NCI-H82 treated with DMSO at 0.1 percent for 48 hours (cell line): ENCODE measurements around the gene NECTIN1.

Experiments
- DNase-seq: peaks from one replicate; lab custom pipeline; 2025; ENCODE audit not compliant: unreplicated experiment; lab: John Stamatoyannopoulos, UW

Gene NECTIN1

GRCh38 chr11:119696378-119697222 lies 32.4 kb downstream of the NECTIN1 start:
- no peak for DNase-seq

DNA sequence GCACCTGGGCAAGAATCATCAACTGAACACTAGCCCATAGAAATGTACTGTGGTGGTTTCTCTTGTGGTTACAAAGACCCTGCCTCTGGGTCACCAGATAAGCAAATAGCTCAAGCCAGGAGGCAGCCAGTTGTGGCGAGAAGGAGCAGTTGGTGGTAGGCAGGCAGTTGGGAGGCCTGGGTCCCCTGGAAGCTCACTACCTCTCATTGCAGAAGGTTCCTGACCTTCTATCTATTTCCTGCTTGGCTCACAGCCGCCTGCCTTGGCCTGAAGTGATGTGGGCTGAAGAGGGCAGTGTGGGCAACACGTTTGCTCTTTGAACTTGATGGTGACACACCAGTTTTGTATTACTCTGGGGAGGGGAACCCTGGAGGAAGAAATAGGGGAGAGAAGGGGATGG lies 34.7 kb downstream of the NECTIN1 start:
- no peak for DNase-seq

GRCh38 chr11:119693253-119693815 lies 35.7 kb downstream of the NECTIN1 start:
- DNase-seq, result no peak

GRCh38 chr11:119692540-119692820 lies 36.5 kb downstream of the NECTIN1 start:
- DNase-seq, result no peak

DNA sequence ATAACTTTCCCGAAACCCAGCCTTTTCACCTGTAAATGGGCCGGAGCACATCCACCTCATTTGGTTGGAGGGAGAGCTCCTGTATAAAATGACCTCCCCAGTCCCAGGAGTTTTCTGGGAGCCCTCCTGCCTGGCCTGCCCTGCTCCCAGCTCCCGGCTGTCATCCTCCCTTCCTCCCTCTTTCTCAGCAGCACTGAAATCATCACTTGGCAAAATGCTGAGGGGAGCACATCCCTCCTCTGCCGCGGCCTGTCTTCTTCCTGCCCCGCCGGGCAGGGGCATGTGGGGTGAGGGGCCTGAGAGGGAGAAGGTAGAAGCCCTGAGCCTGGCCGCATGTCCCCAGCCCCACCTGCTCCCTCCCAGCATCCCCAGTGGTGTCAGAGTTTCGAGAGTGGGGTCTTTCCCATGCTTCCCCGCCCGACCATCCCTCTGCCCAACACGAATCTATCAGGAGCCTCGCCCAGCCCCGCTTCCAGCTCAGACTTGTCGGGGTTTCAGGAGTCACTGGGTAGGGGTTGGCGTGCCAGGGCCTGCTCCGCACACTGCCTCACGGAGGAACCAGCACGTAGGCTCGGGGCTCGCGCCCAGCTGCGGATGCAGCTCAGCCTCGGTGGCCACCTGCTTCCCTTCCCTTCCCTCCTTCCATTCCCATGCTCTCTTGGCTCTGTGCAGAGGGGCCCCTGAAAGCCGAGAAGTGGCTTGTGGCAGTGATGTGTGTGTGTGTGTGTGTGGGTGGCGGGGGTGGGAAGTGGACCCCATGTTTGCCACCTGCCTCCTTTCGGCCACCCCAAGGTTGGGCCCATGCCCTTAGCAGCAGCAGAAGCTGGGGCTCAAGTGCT lies 37.1 kb downstream of the NECTIN1 start:
- DNase-seq, result no peak

DNA sequence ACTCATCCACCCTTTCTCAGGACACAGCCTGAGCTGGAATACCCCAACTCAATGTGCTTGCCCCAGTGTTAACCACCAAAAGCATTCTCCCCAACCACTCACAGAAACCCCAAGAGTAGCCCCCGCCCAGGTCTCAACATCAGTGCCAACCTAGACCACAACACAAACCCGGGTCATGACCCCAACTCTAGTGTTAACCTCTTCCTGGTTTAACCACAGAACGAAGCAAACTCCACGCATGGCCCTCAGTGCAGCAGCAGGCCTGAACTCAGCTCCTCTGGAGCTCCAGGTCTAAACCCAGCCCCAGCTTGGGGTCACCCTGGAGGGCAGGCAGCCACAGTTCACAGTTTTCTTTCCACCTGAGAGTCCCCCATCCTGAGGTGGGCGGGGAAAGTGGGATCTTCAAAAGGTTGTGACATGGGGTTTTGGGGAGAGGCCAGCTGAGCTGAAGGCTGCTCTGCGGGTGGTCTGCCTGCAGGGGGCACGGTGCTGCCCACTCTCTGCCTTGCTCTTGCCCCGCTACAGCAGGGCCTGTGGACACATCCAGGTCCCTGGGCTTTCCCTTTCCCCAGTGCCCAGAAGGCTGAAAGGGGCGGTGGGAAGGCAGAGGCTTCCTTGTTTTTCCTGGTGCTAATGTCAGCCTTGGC lies 37.9 kb downstream of the NECTIN1 start:
- no peak for DNase-seq

GRCh38 chr11:119689302-119689701 lies 39.7 kb downstream of the NECTIN1 start:
- DNase-seq, result no peak

DNA sequence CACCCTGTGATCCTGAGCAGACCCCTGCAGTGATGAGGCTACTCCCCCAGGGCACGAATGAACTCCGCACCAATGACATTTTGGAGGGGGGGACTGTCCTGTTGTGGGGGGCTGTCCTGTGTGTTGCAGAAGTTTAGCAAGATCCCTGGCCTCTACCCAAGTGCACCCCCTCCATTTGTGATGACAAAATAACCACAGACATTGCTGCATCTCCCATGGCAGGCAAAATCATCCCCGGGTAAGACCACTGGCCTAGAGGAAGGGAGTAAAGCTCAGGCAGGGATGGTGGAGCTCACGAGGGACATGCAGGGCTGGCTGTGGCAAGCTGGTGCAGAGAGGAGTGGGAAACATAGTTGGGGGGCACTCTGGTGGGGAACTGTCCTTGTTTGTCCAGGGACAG lies 40.6 kb downstream of the NECTIN1 start:
- no peak for DNase-seq

GRCh38 chr11:119687373-119688046 lies 41.5 kb downstream of the NECTIN1 start:
- DNase-seq, result peak; percentile 14

- no peak for DNase-seq
Measured at GRCh38 chr11:119686177-119686882, 42.7 kb downstream of the NECTIN1 start.

GRCh38 chr11:119685111-119685746 lies 43.8 kb downstream of the NECTIN1 start:
- DNase-seq, result no peak

DNA sequence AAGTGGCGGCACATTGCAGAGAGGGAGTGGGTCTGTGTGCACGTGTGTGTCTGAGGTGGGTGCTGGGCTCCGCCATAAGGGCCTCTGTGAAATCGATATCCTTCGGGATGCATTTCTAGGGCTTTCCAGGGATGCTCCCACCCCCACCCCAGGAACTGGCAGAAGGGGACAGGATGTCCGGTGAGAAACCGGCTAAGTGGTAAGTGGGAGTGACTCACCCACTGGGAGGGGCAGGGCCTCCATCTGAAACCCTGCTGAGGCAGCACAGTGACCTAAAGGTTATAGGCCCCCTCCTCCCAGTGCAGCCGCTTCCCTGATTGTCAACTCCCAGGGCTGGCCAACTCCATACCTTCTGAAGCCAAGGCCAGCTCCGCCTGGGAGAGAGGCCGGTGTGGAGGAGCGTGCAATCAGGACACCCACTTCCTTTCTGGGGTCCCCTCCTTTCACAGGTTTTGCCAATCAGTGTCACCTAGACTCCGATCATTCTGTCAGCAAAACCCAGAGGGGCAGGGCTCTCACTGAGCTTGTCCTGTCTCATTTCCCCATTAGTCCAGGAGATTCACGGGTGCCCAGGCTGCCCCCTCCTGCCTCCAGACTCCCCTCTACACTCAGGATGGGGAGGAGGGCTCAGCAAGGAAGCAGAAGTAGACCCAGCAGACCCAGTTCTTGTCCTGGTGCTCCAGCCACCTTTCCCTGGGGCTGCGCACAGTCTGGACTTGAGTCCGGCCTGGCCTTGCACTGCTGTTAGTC lies 44.5 kb downstream of the NECTIN1 start:
- no peak for DNase-seq

DNA sequence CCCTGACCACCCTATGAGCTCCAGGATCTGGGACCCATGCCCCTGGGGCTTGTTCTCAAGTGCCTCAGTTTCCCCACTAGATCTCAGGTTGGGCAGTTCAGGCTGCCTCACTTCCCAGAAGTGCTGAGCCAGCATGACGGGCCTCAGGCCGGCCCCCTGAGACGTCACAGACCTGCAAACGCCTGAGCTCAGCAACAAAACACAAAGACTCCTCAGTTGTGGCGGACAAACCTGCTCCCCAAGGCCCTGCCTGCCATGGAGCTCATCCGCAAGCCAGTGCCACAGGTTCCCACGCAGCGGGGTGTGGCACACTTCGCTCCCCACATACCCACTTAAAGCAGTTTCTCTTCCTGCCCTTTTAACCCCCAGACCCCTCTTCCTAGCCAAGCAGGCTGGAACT lies 45.2 kb downstream of the NECTIN1 start:
- no peak for DNase-seq

GRCh38 chr11:119681361-119681910 lies 47.6 kb downstream of the NECTIN1 start:
- no peak for DNase-seq

GRCh38 chr11:119680541-119681360 lies 48.2 kb downstream of the NECTIN1 start:
- DNase-seq, result no peak

- no peak for DNase-seq
Measured at GRCh38 chr11:119679346-119679745, 49.7 kb downstream of the NECTIN1 start.

DNA sequence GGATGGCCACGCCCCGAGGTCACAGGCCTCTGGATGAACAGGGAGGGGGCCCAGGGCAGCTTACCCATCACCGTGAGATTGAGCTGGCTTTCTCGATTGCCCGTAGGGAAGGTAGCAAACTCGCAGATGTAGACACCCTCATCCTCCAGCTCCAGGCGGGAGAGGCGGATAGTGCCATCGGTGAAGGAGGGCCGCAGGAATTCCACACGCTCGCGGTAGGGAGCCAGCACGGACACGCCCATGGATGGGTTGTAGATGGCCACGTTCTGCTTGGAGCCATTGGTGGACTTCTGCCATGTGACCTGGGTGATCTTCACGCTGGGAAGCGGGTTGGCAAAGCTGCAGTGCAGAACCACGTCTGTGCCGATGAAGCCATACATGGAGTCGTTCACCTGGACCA lies 50.6 kb downstream of the NECTIN1 start:
- no peak for DNase-seq

GRCh38 chr11:119677840-119678239 lies 51.2 kb downstream of the NECTIN1 start:
- DNase-seq, result no peak
